Neural cell (in vitro differentiated cells): ENCODE results near the gene CENPE. TPM values are rescaled to one million over a fixed set of nuclear protein-coding genes. Genes with fewer than 3 reads are reported as not detected.

Source experiments
- H2AFZ ChIP-seq: fragments of 200-600, 300-800 bp; sonication (generic), shearing (Covaris generic); 2 replicates; pipeline ENCODE4 v1.6.0; 2014; ENCODE audit warnings: low read depth, mild to moderate bottlenecking, antibody characterized with exemption, low read length, moderate library complexity
- H3F3A ChIP-seq: fragments of 200-600 bp; shearing (Covaris generic); 2 replicates; pipeline ENCODE4 v1.6.1; 2016; ENCODE audit warnings: mild to moderate bottlenecking, moderate library complexity, mixed read lengths, antibody characterized with exemption, low read length; ENCODE audit not compliant: insufficient read depth, poor library complexity, severe bottlenecking
- H3K27ac ChIP-seq: fragments of 200-600, 300-800 bp; sonication (generic), shearing (Covaris generic); 2 replicates; pipeline ENCODE4 v1.5.1; 2014; ENCODE audit warnings: mild to moderate bottlenecking, low read length, moderate library complexity
- H3K27me3 ChIP-seq: fragments of 300-800, 200-600 bp; sonication (generic), shearing (Covaris generic); 2 replicates; pipeline ENCODE4 v1.6.0; 2014; ENCODE audit warnings: mild to moderate bottlenecking, low read depth, low read length, moderate library complexity; ENCODE audit not compliant: insufficient read depth
- H3K36me3 ChIP-seq: fragments of 300-800, 200-600 bp; sonication (generic), shearing (Covaris generic); 2 replicates; pipeline ENCODE4 v1.5.1; 2014; ENCODE audit warnings: mild to moderate bottlenecking, antibody characterized with exemption, low read length, moderate library complexity; ENCODE audit not compliant: insufficient read depth
- H3K4me2 ChIP-seq: fragments of 300-800, 200-600 bp; sonication (generic), shearing (Covaris generic); 2 replicates; pipeline ENCODE4 v1.6.0; 2014; ENCODE audit warnings: mild to moderate bottlenecking, low read length
- H3K4me3 ChIP-seq: fragments of 300-800, 200-600 bp; sonication (generic), shearing (Covaris generic); 2 replicates; pipeline ENCODE4 v1.5.1; 2014; ENCODE audit warnings: mild to moderate bottlenecking, low read length, moderate library complexity
- H3K79me2 ChIP-seq: fragments of 200-600 bp; shearing (Covaris generic); replicated peaks from 2 replicates; pipeline ENCODE4 v1.6.0; 2014; ENCODE audit warnings: mild to moderate bottlenecking, low read length, moderate library complexity; ENCODE audit not compliant: insufficient read depth
- H3K9ac ChIP-seq: fragments of 300-800, 200-600 bp; sonication (generic), shearing (Covaris generic); 2 replicates; pipeline ENCODE4 v1.6.1; 2016; ENCODE audit warnings: mild to moderate bottlenecking, low read length, mixed read lengths
- H3K9me2 ChIP-seq: fragments of 200-600 bp; shearing (Covaris generic); 2 replicates; pipeline ENCODE4 v1.6.1; 2016; ENCODE audit warnings: mild to moderate bottlenecking, low read length, mixed read lengths; ENCODE audit not compliant: insufficient read depth
- H3K9me3 ChIP-seq: fragments of 200-600, 300-800 bp; sonication (generic), shearing (Covaris generic); 2 replicates; pipeline ENCODE4 v1.6.1; 2016; ENCODE audit warnings: mild to moderate bottlenecking, mixed run types, low read length, moderate library complexity, mixed read lengths
- H4K20me1 ChIP-seq: fragments of 200-600 bp; shearing (Covaris generic); 2 replicates; pipeline ENCODE4 v1.6.1; 2016; ENCODE audit warnings: mild to moderate bottlenecking, mixed run types; ENCODE audit not compliant: insufficient read depth
- CTCF ChIP-seq: fragments of 450-650 bp; IDR thresholded peaks from 2 replicates; pipeline ENCODE4 v1.5.1; 2014; ENCODE audit warnings: antibody characterized with exemption, mild to moderate bottlenecking, moderate library complexity; ENCODE audit not compliant: poor library complexity, severe bottlenecking
- EP300 ChIP-seq: fragments of 450-650 bp; conservative IDR thresholded peaks from 2 replicates; pipeline ENCODE4 v1.6.1; 2014; ENCODE audit warnings: antibody characterized with exemption, mild to moderate bottlenecking, moderate library complexity; ENCODE audit not compliant: poor library complexity, severe bottlenecking
- EZH2 ChIP-seq: fragments of 200-600, 300-800 bp; shearing (Covaris generic), sonication (generic); IDR thresholded peaks from 2 replicates; pipeline ENCODE4 v1.6.1; 2014; ENCODE audit warnings: antibody characterized with exemption, low read length, borderline replicate concordance, mild to moderate bottlenecking; ENCODE audit not compliant: insufficient read depth, poor library complexity, severe bottlenecking
- MXI1 ChIP-seq: fragments of 450-650 bp; conservative IDR thresholded peaks from 2 replicates; pipeline ENCODE4 v1.6.1; 2014; ENCODE audit warnings: antibody characterized with exemption, mild to moderate bottlenecking; ENCODE audit not compliant: poor library complexity, severe bottlenecking
- POLR2AphosphoS5 ChIP-seq: IDR thresholded peaks from 2 replicates; pipeline ENCODE4 v1.6.1; 2012
- RAD21 ChIP-seq: fragments of 450-650 bp; conservative IDR thresholded peaks from 2 replicates; pipeline ENCODE4 v1.6.1; 2014; ENCODE audit warnings: antibody characterized with exemption, mild to moderate bottlenecking, moderate library complexity
- SMC3 ChIP-seq: fragments of 450-650 bp; conservative IDR thresholded peaks from 2 replicates; pipeline ENCODE4 v1.6.1; 2014; ENCODE audit warnings: antibody characterized with exemption, mild to moderate bottlenecking, moderate library complexity; ENCODE audit not compliant: poor library complexity
- TAF1 ChIP-seq: IDR thresholded peaks from 2 replicates; pipeline ENCODE4 v1.6.1; 2012; ENCODE audit warnings: low read depth
- polyA plus RNA-seq: library from polyadenylated mRNA; depleted of rRNA; stranded (reverse); fragments of >200 nt; gene quantifications from 2 replicates; pipeline ENCODE4 v1.2.3, GENCODE V29; 2014
- TF ChIP-seq, protein P1 (sequence below): IDR thresholded peaks from 2 replicates; pipeline ENCODE4 v1.6.1; 2012; ENCODE audit warnings: borderline replicate concordance

CENPE gene
- polyA plus RNA-seq, 1 donor from 2014 or later: 1.8 TPM

DNA sequence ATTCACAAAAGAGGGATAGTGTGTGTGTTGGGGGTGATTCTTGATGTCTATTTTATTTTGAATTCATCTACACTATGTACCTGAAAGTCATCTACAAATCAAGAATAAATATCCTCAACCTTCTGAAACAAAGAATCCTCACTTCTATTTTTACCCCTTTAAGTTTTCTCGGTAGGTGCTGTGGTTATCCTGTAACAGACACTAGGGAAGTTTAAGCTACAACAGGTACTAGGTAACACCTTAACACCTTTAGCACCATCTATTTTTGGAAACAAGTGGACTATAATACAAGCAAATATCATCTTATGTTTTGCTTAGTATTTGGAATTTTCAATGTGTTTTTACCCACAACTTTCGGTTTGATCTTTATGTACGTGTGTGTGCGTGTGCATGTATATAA is 86.5 kb downstream of the CENPE start:
- H3K27me3 ChIP-seq: no peaks in the 10 kb centered on the region
- TF ChIP-seq RAD21 (no peak), TAF1 (no peak), EP300 (no peak), MXI1 (no peak), CTCF (no peak), EZH2 (no peak), SMC3 (no peak), POLR2AphosphoS5 (no peak)
- TF ChIP-seq, protein P1, sequence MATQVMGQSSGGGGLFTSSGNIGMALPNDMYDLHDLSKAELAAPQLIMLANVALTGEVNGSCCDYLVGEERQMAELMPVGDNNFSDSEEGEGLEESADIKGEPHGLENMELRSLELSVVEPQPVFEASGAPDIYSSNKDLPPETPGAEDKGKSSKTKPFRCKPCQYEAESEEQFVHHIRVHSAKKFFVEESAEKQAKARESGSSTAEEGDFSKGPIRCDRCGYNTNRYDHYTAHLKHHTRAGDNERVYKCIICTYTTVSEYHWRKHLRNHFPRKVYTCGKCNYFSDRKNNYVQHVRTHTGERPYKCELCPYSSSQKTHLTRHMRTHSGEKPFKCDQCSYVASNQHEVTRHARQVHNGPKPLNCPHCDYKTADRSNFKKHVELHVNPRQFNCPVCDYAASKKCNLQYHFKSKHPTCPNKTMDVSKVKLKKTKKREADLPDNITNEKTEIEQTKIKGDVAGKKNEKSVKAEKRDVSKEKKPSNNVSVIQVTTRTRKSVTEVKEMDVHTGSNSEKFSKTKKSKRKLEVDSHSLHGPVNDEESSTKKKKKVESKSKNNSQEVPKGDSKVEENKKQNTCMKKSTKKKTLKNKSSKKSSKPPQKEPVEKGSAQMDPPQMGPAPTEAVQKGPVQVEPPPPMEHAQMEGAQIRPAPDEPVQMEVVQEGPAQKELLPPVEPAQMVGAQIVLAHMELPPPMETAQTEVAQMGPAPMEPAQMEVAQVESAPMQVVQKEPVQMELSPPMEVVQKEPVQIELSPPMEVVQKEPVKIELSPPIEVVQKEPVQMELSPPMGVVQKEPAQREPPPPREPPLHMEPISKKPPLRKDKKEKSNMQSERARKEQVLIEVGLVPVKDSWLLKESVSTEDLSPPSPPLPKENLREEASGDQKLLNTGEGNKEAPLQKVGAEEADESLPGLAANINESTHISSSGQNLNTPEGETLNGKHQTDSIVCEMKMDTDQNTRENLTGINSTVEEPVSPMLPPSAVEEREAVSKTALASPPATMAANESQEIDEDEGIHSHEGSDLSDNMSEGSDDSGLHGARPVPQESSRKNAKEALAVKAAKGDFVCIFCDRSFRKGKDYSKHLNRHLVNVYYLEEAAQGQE: no peak
- no peak overlapping the region for H3K4me2 ChIP-seq
- no peak overlapping the region for H2AFZ ChIP-seq
- H3K79me2 ChIP-seq: no peaks in the 10 kb centered on the region
- no peak overlapping the region for H3K4me3 ChIP-seq
- H3K9ac ChIP-seq: no peak overlapping the region
- H3K36me3 ChIP-seq: no peaks in the 10 kb centered on the region
- H3K27ac ChIP-seq: no peak overlapping the region
- H3F3A ChIP-seq: no peaks in the 10 kb centered on the region
- H3K9me3 ChIP-seq: no peaks in the 10 kb centered on the region
- no peaks in the 10 kb centered on the region for H4K20me1 ChIP-seq
- no peaks in the 10 kb centered on the region for H3K9me2 ChIP-seq

GRCh38 chr4:103108542-103108941 is 89.6 kb downstream of the CENPE start:
- Histone ChIP-seq H3K4me2 (no peak overlapping the region), H3K9me2 (no peaks in the 10 kb centered on the region), H3K27me3 (no peaks in the 10 kb centered on the region), H3K79me2 (no peaks in the 10 kb centered on the region), H3K9ac (no peak overlapping the region), H3K9me3 (no peaks in the 10 kb centered on the region), H2AFZ (no peak overlapping the region), H3K27ac (no peak overlapping the region), H3F3A (no peaks in the 10 kb centered on the region), H3K36me3 (no peaks in the 10 kb centered on the region), H4K20me1 (no peaks in the 10 kb centered on the region), H3K4me3 (no peak overlapping the region)
- TF ChIP-seq POLR2AphosphoS5 (no peak), CTCF (no peak), MXI1 (no peak), TAF1 (no peak), RAD21 (no peak), EP300 (no peak), SMC3 (no peak), EZH2 (no peak)
- TF ChIP-seq, protein P1: no peak
